Ramos (cell line): ENCODE measurements around the gene TMEM151B.

Source experiments
- in situ Hi-C: fragments of 300-500 bp; cut with MboI; formaldehyde crosslinking; loops from one replicate; pipeline ENCODE4 v1.14.3; 2022; ENCODE audit warnings: low sequenced_read_pairs; ENCODE audit not compliant: unreplicated experiment

TMEM151B gene

DNA sequence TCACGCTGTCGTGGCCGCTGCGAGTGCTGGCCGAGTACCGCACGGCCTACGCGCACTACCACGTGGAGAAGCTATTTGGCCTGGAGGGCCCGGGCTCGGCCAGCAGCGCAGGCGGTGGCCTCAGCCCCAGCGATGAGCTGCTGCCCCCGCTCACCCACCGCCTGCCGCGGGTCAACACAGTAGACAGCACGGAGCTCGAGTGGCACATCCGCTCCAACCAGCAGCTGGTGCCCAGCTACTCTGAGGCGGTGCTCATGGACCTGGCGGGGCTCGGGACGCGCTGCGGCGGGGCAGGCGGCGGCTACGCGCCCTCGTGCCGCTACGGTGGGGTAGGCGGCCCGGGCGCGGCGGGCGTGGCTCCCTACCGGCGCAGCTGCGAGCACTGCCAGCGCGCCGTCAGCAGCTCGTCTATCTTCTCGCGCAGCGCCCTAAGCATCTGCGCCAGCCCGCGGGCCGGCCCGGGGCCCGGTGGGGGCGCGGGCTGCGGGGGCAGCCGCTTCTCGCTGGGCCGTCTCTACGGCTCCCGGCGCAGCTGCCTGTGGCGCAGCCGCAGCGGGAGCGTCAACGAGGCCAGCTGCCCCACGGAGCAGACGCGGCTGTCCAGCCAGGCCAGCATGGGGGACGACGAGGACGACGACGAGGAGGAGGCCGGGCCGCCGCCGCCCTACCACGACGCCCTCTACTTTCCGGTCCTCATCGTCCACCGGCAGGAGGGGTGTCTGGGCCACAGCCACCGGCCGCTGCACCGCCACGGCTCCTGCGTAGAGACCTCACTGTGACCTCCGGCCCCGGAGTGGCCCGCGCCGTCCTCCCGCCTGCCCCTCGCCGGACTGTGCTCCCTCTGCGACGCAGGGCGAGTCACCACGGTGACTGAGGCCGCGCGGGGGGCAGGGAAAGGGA, 5.7 kb downstream of the TMEM151B start:
- in situ Hi-C loops = no loop called here

DNA sequence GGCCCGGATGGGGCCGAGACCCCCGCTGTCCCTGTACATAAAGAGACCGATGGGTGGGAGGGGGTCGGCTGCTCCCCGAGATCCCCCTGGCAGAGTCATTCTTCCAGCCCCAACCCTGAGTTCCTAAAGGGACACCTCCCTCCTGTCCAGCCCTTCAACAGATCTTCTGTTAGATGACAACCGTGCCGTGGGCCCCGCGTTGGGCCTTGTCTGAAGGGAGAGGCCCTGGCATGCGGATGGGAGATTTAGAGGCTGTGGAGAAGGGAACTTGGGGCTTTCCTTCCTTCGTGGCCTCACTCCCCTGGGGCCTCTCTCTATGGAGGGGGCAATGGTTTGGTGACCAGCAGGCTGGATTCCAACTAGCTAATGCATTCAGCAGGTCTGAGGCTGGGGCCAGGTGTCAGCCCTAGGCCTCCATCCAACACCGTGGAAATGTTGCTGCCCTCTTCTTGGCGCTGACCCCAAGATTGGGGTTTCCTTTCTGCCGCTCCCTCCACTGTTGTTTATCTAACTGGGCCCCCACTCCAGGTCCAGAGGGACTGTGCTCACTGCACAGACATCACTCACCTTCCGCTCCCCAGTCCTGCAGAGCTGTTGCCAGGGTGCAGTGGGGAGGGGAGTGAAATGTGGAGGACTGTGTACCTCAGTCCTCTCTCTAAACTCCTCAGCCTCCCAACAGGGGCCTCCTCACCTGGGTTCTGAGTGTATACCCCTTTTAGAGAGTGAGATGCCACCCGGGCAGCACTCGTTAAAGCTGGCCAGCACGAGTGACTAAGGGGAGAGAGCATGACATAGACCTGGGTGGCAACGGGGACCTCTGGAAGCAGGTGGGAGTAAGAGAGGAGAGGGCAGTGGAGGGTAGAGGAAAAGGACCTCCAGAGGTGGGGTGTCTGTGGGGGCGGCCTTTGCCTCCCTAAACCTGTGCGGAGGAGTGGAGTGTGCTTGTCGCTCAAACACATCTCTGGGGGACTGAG, 6.7 kb downstream of the TMEM151B start:
- in situ Hi-C loops = no loop called here

DNA sequence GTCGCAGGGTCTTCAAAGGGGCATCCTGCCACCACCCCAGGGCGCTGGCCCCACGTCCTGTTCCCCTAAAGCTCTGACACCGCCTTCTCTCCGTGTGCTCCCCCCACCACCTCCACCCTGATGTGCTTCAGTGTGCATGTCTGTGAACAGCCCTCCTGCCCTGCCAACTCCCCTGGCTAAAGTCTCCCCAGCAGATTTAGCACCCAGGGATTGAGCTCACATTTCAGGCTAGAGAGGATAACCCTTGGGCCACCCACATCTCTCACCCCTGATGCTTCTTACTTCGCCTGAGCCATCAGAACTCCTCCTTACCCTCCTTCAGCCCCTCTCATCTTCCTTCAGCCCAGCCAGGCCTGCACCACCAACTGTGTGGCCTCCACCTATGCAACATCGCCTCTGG, 7.5 kb downstream of the TMEM151B start:
- in situ Hi-C loops = no loop called here

DNA sequence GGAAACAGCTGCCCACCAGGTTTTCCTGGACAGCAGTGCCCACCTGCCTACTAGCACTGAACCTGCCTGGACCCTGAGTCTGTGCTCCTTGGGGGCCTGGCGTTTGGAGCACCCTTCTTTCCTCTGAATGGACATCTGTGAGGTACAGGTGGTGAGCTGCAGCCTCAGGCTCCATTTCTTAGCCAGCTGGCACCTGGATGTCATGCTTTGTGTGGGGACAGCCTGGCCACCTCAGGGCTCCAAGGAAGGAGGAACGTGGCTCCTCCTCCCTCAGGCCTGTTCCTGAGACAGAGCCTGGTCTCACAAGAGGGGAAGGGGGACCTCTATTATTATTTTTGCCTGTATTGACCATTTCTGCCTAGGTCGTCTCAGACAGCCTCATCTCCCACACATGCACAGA, 8.1 kb downstream of the TMEM151B start:
- in situ Hi-C loops = no loop called here

DNA sequence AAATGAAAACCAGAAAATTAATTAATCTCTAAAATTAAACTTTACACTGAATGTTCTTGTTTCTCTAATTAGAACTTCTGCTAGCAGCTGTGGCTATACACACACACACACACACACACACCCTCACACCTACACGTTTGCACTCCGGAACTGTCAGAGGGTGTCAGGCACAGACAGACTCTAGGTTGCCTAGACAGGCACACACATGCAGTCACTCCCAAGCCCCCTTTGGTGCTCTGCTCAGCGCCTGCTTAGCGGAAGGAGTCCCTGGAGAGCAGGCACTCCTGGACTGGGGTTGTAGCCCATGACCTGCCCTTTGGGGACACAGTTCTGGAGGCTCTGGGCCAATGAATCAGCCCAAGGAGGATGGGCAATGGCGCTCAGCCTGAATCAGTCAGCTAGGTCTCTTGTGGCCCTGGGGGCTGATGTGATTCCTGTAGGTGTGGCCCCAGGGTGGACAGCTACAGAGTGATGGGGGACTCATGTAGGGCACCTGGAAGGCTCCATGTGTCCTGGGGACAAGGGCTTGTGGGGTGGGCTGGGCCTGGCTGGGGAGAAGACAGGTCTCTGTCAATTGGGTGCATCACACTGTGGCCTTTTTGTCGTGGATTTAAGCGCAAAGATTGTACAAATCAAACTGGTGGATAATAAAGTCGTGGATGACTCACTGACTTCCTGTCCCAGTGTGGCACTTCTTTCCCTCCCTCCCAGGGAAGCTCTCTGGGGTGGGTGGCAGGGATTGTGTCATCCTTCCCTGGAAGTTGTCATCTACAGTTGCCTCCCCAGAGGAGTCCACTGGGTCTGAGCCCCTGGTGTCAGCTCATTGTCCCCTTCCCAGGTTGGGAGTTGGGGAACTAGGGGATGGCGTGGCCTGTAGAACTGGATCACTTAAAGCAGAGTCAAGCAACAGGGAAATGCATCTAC, 8.8 kb downstream of the TMEM151B start:
- in situ Hi-C loops = no loop called here

DNA sequence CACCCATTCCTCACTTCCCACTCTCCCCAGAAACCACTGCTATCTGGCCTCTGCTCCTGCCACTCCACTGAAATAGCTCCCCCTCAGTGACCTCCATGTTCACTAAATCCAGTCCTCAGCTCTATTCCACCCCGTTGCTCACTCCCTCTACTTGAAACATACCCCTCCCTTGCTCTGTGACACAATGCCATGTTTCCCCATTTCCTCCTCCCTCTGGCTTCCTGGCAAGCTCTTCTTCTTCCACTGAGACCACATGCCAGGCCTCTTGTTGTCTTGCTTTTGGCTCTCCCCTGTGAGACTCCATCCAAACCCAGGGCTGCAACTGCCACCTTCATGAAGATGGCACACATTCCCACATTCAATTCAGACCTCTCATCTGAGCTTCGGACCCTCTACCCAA, 13.9 kb downstream of the TMEM151B start:
- in situ Hi-C loops = no loop called here

DNA sequence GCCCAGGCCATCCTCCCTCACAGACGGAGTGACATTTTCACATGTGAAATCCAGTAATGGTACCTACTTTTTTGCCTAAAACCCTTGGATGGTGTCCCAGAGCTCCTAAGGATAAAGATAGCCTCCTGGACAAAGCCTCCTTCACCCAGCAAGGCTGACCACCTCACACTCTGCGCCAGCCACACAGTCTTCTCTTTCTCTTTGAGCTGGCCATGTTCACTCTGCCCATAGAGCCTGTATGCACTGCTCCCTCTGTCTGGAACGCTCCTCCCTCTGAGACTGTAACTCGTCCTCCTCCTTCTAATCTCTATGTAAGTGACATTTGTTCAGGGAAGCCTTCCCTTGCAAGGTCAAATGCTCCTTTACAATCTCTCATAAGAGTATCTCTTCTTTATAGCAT, 14.6 kb downstream of the TMEM151B start:
- in situ Hi-C loops = no loop called here

DNA sequence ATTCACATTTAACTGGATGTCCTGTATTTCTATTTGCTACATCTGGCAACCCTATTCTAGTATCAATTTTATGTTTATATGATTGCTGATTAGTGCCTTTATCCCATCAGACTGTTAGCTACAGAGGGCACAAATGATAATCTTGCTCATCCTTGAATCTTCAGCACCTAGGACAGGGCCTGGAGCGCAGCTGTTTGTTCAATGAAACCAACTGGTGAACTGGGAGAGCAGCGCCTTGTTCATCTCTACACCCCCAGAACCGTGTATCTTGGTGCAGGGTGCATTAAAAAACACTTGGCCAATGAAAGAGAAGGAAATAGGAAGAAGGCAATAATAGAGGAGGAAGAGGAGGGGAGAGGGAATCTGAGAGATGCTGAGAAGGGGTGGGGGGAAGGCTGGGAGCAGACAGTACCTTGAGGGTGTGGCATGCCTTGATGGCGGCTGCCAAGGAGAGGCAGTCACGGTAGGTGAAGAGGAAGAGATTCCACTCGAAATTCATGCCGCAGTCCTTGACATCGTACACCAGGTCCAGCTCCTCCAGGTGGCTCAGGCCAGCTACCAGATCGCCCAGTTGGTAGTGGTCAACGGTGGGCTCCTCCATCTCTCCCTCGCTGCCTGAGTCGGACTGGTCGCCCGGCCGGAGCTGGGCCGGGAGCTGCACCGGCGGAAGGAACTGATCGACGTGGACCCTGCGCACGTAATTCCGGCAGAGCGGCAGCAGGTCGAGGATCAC, 15.5 kb downstream of the TMEM151B start:
- in situ Hi-C loops = no loop called here

DNA sequence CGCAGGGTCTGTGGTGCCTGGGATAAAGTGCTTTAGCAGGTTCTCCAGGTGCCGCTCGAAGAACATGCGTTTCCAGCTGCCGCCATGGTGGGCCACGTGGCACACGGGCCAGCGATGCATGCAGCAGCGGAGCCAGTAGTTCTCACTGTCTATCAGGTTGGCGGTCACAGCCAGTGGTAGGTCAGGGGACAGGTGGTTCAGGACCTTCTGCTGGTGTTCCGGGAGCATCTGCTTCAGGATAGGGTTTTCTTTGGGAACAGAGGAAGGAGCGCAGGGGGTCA, 16.0 kb downstream of the TMEM151B start:
- in situ Hi-C loops = no loop called here

DNA sequence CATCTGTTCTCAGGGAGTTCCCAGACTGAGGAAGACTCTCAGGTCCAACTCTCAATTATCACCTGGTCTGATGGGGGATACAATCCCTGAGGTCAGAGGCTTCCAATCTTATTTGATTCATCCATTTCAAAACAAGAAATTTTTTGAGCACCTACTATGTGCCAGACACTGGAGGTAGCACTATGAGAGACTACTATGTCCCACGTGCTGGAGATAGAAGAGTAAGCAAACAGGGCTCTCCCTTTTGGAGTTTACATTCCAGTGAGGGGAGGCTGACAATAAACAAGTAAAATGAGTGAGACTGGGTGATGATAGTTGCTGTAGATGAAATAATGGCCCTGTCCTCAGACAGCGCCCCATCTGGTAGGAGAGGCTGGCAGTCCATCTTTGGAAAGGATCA, 16.5 kb downstream of the TMEM151B start:
- in situ Hi-C loops = no loop called here

DNA sequence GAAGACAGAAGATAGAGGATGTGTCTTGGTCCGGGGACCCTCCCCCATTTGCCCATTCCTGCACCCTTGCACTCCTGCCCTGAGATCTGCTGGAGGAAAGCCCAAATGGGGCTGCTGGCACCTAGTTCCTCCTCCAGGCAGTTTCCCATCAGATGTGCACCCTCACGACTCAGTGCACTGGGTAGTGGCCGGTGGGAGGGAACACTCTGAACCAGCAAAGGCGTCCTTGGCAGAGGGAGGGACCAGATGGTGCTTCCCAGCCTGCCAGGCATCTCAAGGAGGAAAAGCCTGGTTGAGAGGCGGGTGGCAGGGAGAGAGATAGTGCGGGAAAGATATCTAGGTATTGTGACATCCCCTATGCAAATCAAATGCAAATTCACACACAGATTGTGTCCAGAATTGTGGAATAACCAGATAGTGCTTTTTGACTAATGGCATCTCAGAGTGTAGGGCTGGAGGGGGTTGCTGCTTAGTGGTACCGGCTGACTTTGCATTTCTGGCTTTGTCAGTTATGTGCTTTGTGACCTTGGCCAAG, 19.5 kb downstream of the TMEM151B start:
- in situ Hi-C loops = no loop called here

DNA sequence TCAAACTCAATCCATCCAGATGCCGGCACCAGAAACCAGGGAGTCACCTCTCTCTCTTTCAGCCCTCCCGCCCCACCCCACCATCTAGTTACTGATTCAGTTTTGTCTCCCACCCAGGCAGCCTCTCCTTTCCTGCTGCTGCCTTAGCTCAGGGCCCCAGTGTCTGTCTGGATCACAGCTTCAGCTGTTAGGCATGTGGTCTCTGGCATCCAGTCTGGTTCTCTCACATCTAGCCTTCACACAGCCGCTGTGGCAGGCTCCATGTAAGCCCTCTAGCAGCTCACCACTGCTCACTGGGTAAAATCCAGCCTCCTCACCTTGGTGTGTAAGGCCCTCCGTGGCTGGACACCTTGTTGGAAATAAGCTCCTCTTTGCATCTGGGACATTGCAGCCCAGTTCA, 21.6 kb downstream of the TMEM151B start:
- in situ Hi-C loops = no loop called here

DNA sequence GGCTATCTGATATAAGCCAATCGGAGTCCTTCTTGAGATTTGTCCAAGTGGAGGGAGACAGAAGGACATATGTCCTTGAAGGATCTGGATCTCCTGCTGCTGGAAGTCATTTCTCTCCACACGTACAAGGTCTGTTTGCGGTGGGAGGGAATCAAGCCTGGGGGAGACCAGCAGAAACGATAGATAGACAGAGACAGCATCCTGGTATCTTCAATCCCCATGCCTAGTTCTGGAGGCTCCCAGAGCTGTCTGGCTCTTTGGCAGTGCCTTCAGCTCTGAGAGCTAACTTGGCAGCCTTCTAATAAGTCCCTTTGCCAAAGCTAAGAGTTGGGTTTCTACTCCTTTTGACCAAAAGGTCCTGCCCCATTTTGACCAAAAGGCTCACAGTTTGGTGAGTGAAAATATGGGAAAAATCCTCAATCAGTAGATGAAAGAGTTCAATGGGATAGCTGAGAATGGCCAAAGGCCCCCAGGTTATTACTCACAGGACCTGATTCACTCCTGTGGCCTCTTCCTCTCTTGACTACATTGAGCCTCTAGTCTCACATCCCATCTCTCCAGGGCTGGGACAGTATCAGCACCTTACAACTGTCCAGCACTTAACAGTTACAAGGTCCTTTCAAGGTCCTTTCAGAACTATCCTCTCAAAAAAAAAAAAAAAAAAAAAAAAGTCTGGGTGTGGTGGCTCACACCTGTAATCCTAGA, 22.6 kb downstream of the TMEM151B start:
- in situ Hi-C loops = no loop called here

DNA sequence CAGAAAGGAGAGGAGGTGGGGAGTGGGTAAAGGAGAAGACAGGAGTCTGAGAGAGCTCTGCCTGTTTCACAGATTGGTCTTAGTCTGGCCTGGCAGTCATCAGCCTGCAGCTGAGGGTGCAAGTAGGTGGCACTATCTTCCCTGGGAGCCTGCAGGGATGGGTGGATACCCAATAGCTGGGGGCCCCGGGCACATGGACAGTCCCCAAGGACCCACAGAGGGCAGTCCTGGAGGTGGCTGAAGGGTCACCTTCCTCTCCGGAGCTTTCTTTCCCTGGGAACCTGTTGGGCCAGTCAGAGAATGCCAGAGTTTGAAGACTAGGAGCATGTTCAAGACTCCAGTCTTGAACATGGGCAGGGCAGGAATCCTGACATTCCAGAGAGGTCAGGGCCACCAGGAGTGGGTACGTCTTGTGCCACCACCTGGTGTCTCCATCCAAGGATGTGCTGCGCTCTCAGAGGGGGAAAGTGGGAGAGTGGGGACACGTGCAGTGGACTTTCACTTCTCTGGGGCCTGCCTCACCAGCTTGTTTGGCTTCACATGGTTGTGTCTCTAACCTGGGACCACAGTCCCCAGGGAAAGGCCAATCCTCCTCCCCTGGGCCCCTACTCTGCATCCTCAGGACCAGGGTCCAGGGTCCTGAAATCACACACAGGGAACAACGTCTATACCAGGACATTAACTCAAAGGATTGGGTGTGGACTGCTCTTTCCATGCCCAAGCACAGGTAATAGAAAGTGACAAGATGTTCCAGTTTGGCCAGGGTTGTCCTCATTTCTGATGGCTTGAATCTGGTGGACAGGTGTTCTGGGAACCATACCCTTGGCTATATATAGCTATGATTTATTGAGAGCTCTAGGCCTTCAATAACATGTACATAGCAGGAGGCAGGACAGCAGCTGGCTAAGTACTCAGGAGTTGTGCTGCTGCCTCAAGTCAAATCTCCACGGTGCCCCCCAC, 24.9 kb downstream of the TMEM151B start:
- in situ Hi-C loops = no loop called here

DNA sequence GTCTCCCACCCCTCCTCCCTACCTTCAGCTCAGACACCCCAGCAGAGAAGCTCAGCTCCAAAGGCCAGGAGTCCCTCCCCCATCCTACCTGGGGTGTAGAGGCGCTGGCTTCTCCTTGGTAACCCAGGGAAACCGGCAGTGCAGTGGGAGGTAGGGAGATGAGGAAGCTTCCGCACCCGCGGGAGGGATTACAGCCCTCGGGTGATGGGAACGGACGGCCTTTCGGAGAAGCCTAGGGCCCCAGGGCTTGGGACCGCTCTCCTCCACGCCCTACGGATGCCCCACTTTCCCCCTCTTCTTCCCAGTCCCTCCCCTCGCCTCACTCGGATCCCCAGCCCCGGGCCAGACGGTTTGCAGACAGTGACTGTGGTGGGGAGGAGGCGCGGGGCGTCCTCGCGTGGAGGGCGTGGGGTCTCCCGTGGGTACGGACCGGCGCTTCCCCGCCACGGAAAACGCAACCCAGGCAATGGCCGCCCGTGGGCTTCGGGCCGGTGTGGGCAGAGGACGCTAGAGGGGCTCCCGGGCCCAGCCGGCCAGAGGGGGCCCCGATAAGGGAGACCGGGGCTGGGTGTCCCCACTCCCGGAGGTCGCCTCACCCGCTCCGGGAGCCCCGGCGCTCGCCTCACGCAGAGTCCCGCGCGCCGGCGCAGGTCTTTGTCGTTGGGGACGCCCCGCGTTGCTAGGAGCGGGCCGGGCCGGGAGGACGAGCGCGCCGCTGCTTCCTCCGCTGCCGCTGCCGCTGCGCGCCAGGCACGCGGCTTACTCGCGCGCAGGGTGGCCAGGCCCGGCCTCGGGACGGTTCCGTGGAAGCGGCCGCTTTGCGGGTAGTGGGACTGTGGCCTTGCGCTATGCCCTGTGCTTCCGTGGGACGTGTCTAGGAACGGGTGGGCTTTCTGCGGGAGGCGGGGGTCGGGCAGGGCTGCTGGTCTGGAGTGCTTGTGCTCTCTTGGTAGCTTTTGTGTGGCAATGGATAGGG, 27.1 kb downstream of the TMEM151B start:
- in situ Hi-C loops = no loop called here

DNA sequence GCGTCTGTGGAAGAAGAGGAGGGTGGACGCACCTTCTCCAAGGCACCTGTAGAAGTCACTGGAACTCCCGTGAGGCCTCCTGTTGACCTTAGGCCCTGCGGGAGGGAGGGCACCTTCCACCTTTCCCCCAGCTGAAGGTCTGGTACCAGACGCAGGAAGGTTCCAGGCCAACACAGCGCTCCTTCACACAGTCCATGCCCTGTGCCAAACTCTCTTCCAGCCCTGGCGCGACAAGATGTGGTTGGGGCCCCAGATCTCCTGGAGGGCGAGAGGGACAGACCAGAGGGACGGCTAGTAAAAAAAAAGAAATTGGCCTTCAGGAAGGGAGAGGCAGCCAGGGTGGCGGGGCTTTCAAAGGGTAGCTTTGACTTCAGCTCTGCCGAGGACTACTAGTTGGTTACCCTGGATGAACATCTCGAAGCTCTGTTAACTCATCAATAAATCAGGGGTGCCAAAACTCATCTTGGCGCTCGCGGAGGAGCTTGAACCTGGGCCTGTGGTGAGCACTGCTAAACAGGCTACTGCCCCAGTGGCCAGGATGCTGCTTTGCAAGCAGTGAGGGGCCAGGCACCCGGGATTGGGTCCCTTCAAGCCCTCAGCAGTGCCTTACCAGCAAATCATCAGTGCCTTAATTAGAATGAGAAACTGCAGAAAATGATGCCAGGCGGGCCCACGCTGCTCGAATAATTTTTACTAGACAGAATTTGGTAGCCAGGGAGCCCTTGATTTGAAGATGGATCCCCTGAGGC, 28.0 kb downstream of the TMEM151B start:
- in situ Hi-C loops = no loop called here
